ENCODE results near the gene SDK1.

- TF ChIP-seq, protein P1, sequence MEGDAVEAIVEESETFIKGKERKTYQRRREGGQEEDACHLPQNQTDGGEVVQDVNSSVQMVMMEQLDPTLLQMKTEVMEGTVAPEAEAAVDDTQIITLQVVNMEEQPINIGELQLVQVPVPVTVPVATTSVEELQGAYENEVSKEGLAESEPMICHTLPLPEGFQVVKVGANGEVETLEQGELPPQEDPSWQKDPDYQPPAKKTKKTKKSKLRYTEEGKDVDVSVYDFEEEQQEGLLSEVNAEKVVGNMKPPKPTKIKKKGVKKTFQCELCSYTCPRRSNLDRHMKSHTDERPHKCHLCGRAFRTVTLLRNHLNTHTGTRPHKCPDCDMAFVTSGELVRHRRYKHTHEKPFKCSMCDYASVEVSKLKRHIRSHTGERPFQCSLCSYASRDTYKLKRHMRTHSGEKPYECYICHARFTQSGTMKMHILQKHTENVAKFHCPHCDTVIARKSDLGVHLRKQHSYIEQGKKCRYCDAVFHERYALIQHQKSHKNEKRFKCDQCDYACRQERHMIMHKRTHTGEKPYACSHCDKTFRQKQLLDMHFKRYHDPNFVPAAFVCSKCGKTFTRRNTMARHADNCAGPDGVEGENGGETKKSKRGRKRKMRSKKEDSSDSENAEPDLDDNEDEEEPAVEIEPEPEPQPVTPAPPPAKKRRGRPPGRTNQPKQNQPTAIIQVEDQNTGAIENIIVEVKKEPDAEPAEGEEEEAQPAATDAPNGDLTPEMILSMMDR (IDR thresholded peaks at IDR 0.05): peak in 2 of 7 experiments; percentile 13 to 17
- no peak for TF ChIP-seq POLR2A (IDR thresholded peaks at IDR 0.05)
Measured at GRCh38 chr7:3722396-3722922, 421.4 kb downstream of the SDK1 start.

Data from body of pancreas (tissue), 4 donors.